Measurements from ENCODE around the gene GSK3B. TPM values are rescaled to one million over a fixed set of nuclear protein-coding genes. Genes with fewer than 3 reads are reported as not detected.
A peak's percentile ranks its signal among the peaks of the same experiment; 100 is the strongest.

Gene GSK3B
- total RNA-seq: 10 to 100 TPM; 61.3 to 67.0 (median 62.7) TPM
- 67.5 TPM for total RNA-seq (2013)

DNA sequence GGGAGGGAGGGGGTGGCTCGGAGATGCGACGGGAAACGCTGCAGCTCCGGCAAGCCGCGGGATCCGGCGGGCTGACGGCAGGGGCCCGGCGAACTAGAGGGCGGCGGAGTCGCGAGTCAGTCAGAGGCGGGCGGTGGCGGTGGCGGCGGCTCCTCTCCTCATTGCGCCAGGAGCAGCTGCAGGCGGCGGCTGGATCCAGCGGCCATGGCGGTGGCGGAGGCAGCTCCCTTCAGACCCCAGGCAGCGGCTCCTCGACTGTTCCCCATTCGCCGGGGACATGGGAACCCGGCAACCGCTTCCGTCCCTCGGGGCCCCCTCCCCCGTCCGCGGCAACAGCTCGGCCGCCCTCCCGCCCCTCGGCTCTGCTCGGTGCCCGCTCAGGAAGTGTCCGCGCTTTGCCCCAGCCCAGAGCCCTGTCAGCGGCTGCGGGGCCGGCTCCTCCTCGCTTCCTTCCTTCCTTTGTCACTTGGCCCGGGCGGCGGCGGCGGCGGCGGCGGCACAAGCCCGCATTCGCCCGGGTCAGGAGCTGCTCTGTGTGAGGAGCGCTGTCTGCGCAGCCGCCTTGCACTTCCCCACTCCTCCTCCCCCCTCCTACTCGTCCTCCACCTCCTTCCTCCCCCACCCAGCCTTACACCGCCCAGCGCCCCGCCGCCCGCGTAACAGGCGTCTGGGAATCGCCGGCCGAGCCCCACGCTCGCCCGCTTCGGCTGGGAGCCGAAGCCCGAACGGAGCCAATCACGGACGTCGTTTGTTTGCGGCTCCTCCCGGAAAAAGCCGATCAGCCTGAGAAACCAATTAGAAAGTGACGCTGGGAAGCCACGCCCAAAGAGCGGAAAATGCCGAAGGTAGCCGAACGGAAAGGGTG is at the start of gene GSK3B:
GSK3B (minus strand) TSS at position 537 of the 865 bp plus-strand sequence. CDS start 1,013 bp downstream, outside the sequence.
- Histone ChIP-seq H3K27ac (ENCODE audit: low read length) (peak within 1 kb of the TSS; percentile 86), H3K36me3 (ENCODE audit: control insufficient read depth, insufficient read depth, low read length) (no peaks in the 10 kb centered on the region), H3K27me3 (ENCODE audit: control insufficient read depth, insufficient read depth, low read length) (no peaks in the 10 kb centered on the region), H3K4me1 (ENCODE audit: control insufficient read depth, insufficient read depth, low read length) (peaks cover 6% of the 10 kb centered on the region), H3K4me3 (ENCODE audit: low read length) (peak within 1 kb of the TSS; percentile 57), H3K9me3 (ENCODE audit: control insufficient read depth, insufficient read depth, low read length) (no peaks in the 10 kb centered on the region)
- DNase-seq (peak; percentile 83 to 100), ATAC-seq (peak; percentile 58 to 77 (median 58))
- Mint-ChIP-seq H3K36me3 (no peaks in the 10 kb centered on the region), H3K9me3 (no peaks in the 10 kb centered on the region), H3K27me3 (ENCODE audit: low read depth in 2 of 2) (no peaks in the 10 kb centered on the region), H3K4me3 (no peak within 1 kb of the TSS), H3K27ac (no peak within 1 kb of the TSS), H3K4me1 (peaks cover 19 to 27% of the 10 kb centered on the region in 2 donors)
- WGBS (ENCODE audit: insufficient coverage): under 1% methylated on average over 94 of the region's 94 CpGs
- TF ChIP-seq, protein P1, sequence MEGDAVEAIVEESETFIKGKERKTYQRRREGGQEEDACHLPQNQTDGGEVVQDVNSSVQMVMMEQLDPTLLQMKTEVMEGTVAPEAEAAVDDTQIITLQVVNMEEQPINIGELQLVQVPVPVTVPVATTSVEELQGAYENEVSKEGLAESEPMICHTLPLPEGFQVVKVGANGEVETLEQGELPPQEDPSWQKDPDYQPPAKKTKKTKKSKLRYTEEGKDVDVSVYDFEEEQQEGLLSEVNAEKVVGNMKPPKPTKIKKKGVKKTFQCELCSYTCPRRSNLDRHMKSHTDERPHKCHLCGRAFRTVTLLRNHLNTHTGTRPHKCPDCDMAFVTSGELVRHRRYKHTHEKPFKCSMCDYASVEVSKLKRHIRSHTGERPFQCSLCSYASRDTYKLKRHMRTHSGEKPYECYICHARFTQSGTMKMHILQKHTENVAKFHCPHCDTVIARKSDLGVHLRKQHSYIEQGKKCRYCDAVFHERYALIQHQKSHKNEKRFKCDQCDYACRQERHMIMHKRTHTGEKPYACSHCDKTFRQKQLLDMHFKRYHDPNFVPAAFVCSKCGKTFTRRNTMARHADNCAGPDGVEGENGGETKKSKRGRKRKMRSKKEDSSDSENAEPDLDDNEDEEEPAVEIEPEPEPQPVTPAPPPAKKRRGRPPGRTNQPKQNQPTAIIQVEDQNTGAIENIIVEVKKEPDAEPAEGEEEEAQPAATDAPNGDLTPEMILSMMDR (IDR thresholded peaks at IDR 0.05): no peak
- intact Hi-C loops (cut with micrococcal nuclease): loop anchor here (2.0 to 10.0 kb wide), 9 partner anchors 42 to 1741 kb away; partner anchors contain the start of genes ARHGAP31, COX17, EAF2 and IQCB1

DNA sequence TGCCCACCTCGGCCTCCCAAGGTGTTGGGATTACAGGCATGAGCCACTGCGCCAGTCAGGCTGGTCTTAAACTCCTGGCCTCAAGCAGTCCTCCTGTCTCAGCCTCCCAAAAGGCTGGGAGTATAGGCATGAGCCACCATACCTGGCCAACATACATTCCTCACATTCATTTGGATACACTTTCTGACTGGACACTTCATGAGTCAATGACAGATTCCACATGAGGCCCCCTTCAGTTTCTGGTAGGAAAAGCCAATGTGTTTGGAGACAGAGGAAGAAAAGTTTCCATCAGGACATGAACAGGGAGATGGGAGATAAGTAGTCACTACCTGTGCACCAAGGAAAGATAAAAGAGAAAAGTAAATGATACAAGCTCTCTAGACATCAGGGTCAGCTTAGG is 49.4 kb upstream of the GSK3B start:
- Histone ChIP-seq H3K27me3 (ENCODE audit: control insufficient read depth, insufficient read depth, low read length) (no peaks in the 10 kb centered on the region), H3K27ac (ENCODE audit: low read length) (no peak overlapping the region), H3K4me3 (ENCODE audit: low read length) (no peak overlapping the region), H3K4me1 (ENCODE audit: control insufficient read depth, insufficient read depth, low read length) (no peaks in the 10 kb centered on the region), H3K9me3 (ENCODE audit: control insufficient read depth, insufficient read depth, low read length) (no peaks in the 10 kb centered on the region), H3K36me3 (ENCODE audit: control insufficient read depth, insufficient read depth, low read length) (no peaks in the 10 kb centered on the region)
- ATAC-seq (no peak), DNase-seq (no peak)
- Mint-ChIP-seq H3K9me3 (no peaks in the 10 kb centered on the region), H3K36me3 (no peaks in the 10 kb centered on the region), H3K27ac (no peak overlapping the region), H3K4me1 (no peaks in the 10 kb centered on the region), H3K27me3 (ENCODE audit: low read depth in 2 of 2) (peaks cover 0 to 2% of the 10 kb centered on the region in 2 donors), H3K4me3 (no peak overlapping the region)
- 95% methylated on average over 2 of the region's 2 CpGs for WGBS (ENCODE audit: insufficient coverage)
- TF ChIP-seq, protein P1 (IDR thresholded peaks at IDR 0.05): no peak
- intact Hi-C loops (cut with micrococcal nuclease): no loop called here

DNA sequence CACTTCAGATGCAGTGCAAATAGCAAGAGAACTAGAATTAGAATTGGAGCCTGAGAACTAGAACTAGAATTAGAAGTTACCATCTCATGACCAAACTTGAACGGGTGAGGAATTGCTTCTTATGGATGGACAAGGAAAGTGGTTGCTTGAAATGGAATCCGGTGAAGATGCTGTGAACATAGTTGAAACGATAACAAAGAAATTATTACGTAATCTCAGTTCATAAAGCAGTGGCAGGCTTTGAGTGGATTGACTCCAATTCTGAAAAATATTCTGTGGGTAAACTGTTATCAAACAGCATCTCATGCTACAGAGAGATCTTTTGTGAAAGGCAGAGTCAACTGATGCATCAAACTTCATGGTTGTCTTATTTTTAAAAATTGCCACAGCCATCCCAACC is 48.0 kb upstream of the GSK3B start:
- TF ChIP-seq, protein P1 (IDR thresholded peaks at IDR 0.05): no peak
- no peaks in the 10 kb centered on the region for H3K36me3 Mint-ChIP-seq
- no peaks in the 10 kb centered on the region for H3K27me3 ChIP-seq (ENCODE audit: control insufficient read depth, insufficient read depth, low read length)
- H3K27me3 Mint-ChIP-seq (ENCODE audit: low read depth in 2 of 2): peaks cover 0 to 2% of the 10 kb centered on the region in 2 donors
- 96% methylated on average over 4 of the region's 4 CpGs for WGBS (ENCODE audit: insufficient coverage)
- no peaks in the 10 kb centered on the region for H3K9me3 Mint-ChIP-seq
- no peak overlapping the region for H3K27ac ChIP-seq (ENCODE audit: low read length)
- no peak overlapping the region for H3K4me3 Mint-ChIP-seq
- H3K4me1 ChIP-seq (ENCODE audit: control insufficient read depth, insufficient read depth, low read length): no peaks in the 10 kb centered on the region
- ATAC-seq (no peak), DNase-seq (no peak)
- intact Hi-C loops (cut with micrococcal nuclease): no loop called here
- no peaks in the 10 kb centered on the region for H3K9me3 ChIP-seq (ENCODE audit: control insufficient read depth, insufficient read depth, low read length)
- H3K4me3 ChIP-seq (ENCODE audit: low read length): no peak overlapping the region
- H3K4me1 Mint-ChIP-seq: no peaks in the 10 kb centered on the region
- H3K36me3 ChIP-seq (ENCODE audit: control insufficient read depth, insufficient read depth, low read length): no peaks in the 10 kb centered on the region
- H3K27ac Mint-ChIP-seq: no peak overlapping the region
